ENCODE measurements around the gene ORM2.
"Not testable (repeated sequence)": the region's sequence is repeated elsewhere in the genome, so short reads cannot be mapped to it uniquely, and the experiment has no call there.

- not testable (repeated sequence) for TF ChIP-seq ZFX (IDR thresholded peaks at IDR 0.05); YY1 (IDR thresholded peaks at IDR 0.05; ENCODE audit: extremely low read depth, insufficient replicate concordance, low read depth, low read length); EZH2 (IDR thresholded peaks at IDR 0.05); RAD21 (IDR thresholded peaks at IDR 0.05; ENCODE audit: low read depth); POLR2AphosphoS5 (IDR thresholded peaks at IDR 0.05; ENCODE audit: low read depth, low read length); ELF1 (IDR thresholded peaks at IDR 0.05; ENCODE audit: borderline replicate concordance, low read depth); EGR1 (IDR thresholded peaks at IDR 0.05; ENCODE audit: low read depth); ZNF274 (IDR thresholded peaks at IDR 0.05; ENCODE audit: low read depth, low read length); CEBPB (IDR thresholded peaks at IDR 0.05; ENCODE audit: low read depth); POLR2A (IDR thresholded peaks at IDR 0.05; ENCODE audit: borderline replicate concordance, extremely low read depth, insufficient read depth, insufficient read length); SIN3A (IDR thresholded peaks at IDR 0.05; ENCODE audit: low read depth)
- TF ChIP-seq, protein P1, sequence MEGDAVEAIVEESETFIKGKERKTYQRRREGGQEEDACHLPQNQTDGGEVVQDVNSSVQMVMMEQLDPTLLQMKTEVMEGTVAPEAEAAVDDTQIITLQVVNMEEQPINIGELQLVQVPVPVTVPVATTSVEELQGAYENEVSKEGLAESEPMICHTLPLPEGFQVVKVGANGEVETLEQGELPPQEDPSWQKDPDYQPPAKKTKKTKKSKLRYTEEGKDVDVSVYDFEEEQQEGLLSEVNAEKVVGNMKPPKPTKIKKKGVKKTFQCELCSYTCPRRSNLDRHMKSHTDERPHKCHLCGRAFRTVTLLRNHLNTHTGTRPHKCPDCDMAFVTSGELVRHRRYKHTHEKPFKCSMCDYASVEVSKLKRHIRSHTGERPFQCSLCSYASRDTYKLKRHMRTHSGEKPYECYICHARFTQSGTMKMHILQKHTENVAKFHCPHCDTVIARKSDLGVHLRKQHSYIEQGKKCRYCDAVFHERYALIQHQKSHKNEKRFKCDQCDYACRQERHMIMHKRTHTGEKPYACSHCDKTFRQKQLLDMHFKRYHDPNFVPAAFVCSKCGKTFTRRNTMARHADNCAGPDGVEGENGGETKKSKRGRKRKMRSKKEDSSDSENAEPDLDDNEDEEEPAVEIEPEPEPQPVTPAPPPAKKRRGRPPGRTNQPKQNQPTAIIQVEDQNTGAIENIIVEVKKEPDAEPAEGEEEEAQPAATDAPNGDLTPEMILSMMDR (IDR thresholded peaks at IDR 0.05 in 2 of 3, conservative IDR thresholded peaks at IDR 0.05 in 1 of 3; ENCODE audit: borderline replicate concordance in 1 of 3, insufficient read depth in 1 of 3, low read depth in 2 of 3, low read length in 2 of 3): not testable (repeated sequence)
- TF ChIP-seq, protein P2, sequence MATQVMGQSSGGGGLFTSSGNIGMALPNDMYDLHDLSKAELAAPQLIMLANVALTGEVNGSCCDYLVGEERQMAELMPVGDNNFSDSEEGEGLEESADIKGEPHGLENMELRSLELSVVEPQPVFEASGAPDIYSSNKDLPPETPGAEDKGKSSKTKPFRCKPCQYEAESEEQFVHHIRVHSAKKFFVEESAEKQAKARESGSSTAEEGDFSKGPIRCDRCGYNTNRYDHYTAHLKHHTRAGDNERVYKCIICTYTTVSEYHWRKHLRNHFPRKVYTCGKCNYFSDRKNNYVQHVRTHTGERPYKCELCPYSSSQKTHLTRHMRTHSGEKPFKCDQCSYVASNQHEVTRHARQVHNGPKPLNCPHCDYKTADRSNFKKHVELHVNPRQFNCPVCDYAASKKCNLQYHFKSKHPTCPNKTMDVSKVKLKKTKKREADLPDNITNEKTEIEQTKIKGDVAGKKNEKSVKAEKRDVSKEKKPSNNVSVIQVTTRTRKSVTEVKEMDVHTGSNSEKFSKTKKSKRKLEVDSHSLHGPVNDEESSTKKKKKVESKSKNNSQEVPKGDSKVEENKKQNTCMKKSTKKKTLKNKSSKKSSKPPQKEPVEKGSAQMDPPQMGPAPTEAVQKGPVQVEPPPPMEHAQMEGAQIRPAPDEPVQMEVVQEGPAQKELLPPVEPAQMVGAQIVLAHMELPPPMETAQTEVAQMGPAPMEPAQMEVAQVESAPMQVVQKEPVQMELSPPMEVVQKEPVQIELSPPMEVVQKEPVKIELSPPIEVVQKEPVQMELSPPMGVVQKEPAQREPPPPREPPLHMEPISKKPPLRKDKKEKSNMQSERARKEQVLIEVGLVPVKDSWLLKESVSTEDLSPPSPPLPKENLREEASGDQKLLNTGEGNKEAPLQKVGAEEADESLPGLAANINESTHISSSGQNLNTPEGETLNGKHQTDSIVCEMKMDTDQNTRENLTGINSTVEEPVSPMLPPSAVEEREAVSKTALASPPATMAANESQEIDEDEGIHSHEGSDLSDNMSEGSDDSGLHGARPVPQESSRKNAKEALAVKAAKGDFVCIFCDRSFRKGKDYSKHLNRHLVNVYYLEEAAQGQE (IDR thresholded peaks at IDR 0.05; ENCODE audit: low read depth): not testable (repeated sequence)
- TF ChIP-seq, protein P3, sequence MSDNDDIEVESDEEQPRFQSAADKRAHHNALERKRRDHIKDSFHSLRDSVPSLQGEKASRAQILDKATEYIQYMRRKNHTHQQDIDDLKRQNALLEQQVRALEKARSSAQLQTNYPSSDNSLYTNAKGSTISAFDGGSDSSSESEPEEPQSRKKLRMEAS (IDR thresholded peaks at IDR 0.05): not testable (repeated sequence)
These were observed 2.9 kb downstream of the ORM2 start for GRCh38 chr9:114332474-114333040.
